NCI-H1105 (cell line): Measurements from ENCODE around the gene FSD1.
"Not testable (repeated sequence)": the region's sequence is repeated elsewhere in the genome, so short reads cannot be mapped to it uniquely, and the experiment has no call there.

ENCODE experiments used
- DNase-seq: peaks from one replicate; lab custom pipeline; 2025; lab: John Stamatoyannopoulos, UW

Gene FSD1

DNA sequence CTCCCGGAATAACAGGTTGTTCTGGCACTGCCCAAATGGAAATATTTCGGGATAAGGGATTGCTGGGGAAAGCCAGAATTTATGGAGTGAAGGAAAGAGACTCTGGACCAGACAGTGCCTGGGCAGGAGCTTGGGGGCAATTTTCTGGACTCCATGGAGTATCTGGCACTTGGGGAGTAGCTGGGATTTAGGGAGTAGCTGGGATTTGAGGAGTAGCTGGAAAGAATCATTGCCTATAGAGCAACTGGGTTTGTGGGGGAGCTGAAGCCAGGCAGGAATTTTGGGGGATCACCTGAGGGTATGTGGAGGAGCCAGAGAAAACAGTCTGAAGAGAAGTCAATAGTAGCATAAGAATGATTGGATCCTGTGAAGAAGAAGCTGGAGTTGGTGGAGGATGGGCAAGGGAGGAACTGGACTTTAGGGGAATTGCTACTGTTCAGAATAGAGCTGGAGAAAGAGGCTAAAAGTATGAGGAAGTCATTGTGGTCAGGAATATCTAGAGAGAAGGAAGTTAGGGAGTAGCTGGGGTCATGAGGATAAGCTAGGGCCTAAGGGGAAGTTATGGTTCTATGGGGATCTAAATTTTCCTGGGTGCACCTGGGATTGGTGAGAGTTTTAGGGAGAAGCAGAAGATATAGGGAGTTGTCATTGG lies 14.8 kb downstream of the FSD1 start:
- DNase-seq: no peak

DNA sequence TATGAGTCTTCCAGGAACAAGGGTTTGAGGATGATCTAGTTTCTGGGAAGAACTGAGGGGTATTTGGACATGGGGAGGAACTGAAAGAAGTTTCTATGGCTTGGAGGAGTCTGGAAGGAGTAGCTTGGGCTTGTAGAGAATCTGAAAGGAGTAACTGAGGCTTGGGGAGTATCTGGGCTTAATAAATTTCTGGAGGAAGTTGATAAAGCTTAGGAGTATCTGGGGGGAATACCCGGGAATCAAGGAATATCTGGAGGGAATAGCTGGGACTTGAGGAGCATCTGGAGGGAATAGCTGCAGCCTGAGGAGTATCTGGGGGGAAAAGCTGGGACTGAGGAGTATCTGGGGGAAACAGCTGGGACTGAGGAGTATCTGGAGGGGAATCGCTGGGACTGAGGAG lies 16.0 kb downstream of the FSD1 start:
- no peak for DNase-seq

DNA sequence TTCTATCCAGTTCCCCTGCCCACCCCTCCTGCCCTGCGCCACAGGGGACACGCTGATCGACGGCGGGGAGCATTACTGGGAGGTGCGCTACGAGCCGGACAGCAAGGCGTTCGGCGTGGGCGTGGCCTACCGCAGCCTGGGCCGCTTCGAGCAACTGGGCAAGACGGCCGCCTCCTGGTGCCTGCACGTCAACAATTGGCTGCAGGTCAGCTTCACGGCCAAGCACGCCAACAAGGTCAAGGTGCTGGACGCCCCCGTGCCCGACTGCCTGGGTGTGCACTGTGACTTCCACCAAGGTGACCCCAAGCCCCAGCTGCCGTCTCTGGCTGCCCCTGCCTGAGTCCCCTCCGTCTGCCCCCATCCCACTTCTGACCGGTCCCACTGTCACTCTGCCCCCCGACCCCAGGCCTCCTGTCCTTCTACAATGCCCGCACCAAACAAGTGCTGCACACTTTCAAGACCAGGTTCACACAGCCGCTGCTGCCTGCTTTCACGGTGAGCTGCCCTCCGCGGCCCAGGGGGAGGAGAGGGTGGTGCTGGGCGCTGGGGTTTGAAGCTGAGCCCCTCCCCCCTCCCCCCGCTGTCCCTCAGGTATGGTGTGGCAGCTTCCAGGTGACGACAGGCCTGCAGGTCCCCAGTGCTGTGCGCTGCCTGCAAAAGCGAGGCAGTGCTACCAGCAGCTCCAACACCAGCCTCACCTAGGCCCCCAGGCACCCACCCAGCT lies 18.7 kb downstream of the FSD1 start:
- no peak for DNase-seq

DNA sequence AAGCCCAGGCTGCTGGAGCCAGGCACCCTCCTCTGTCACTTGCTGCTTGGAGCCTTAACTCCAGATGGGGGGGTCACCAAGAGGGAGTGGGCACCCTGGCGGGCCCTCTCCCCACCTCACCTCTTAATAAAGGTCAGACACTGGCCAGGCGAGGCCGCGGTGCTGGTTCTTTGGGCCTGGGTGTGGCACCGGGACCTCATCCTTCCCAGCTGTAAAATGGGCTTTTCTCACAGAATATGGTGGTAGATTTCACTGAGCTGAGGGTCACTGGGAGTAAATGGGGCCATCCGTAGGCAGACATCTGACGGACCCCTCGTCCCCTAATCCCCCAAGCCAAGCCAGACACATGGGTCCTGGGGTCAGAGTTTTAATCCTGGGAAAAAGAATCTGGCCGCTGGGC lies 19.3 kb downstream of the FSD1 start:
- DNase-seq: no peak

DNA sequence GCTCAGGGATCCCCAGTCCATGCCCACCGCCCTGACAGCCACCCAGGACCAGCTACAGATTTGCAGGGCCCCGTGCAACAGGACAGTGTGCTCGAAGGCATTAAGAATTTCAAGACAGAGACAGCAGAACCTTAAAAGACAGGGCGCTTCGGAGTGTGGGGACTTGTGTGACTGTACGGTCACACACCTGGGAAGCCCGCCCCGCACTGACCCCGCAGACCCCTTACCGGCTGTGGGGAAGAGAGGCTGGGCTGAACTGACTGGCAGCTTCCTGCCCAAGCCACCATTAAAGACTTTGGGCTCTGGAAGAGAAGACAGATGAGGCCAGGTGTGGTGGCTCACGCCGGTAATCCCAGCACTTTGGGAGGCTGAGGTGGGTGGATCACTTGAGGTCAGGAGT lies 19.8 kb downstream of the FSD1 start:
- DNase-seq: no peak

DNA sequence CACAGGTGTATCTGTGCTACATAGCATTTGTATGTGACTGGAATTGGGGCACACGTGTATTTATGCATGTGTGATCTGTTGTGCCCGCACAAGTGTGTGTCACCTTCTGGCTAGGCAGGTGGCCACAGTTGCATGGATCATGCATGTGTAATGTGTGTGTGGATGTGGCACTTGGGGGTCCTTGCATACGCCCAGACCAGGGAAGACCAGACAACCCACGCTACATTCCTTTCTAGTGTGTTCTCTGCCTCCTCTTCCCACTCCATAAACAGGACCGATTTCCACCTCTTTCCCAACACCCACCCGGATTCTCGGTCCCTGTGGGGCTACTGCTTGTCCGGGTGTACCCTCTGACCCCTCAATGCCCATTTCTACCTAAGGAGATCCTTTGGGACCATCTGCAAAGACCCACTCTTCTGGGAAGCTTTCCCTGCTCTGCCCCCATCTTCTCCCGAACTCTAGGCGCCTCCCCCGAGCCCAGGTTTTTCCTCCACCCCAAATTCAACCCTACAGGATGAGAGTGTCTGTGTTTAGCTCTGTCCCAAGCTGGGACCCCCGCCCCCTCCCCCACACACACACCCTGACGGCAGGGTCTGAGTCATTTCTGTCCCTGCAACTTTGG lies 21.9 kb downstream of the FSD1 start:
- no peak for DNase-seq

DNA sequence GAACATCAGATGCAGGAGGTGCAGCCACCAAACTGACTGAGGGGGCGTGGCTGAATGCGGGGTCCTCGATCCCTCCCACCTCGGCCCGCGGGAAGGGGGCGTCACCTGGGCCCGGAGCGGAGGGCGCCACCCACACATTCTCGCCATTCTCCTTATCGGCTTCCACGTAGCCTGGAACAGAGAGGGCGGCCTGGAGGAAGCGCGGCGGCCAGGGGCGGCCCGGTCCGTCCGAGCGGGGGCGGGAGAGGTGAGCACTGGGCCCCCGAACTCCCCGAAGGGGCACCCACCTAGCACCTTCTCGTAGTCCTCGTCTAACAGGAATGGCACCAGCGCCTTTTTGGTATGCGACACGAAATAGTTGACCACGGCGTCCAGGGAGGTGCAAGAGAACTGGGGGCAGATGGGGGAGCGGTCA lies 22.4 kb downstream of the FSD1 start:
- no peak for DNase-seq

DNA sequence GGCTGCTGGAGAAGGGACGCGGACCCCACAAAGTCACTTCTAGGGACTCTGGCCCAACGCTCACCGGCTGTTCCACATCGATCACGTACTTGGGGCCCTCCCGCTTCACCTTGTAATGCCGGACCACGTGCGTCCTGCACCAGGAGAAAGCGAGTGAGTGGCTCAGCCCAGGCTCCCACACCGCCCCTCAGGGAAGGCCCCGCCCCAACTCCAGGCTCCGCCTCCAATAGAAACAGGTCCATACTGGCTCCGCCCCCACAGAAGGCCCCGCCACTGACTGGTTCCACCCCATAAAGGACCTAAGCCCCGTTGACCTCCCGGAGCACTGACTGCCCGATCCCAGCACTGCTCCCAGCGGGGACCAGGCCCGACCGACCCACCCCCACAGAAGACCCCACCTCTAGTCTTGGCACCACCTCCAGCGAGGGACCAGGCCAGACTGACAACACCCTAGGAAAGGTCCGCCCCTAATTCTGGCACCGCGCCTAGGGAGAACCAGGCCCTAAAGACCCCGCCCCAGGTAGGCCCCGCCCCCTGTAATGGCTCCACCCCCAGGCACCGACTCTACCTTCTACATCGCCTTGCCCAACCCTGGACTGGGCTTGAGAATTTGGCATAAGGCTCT lies 23.0 kb downstream of the FSD1 start:
- DNase-seq: no peak

DNA sequence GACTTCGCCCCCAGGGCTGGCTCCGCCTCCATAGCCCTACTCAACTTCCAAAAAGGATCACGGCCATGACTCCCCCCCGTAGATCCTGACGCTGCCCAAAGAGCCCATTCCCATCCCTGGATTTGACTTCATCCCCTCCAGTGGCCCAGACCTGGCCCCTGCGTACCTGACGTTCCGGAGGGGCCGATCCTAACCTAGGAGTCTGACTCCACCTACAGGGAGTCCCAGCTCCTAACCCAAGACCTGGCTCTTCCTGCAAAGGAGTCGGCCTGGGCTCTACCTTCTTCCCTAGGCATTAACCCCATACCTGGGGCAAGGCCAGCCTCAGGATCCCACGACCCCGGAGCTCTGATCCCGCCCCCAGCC lies 23.5 kb downstream of the FSD1 start:
- DNase-seq: no peak

DNA sequence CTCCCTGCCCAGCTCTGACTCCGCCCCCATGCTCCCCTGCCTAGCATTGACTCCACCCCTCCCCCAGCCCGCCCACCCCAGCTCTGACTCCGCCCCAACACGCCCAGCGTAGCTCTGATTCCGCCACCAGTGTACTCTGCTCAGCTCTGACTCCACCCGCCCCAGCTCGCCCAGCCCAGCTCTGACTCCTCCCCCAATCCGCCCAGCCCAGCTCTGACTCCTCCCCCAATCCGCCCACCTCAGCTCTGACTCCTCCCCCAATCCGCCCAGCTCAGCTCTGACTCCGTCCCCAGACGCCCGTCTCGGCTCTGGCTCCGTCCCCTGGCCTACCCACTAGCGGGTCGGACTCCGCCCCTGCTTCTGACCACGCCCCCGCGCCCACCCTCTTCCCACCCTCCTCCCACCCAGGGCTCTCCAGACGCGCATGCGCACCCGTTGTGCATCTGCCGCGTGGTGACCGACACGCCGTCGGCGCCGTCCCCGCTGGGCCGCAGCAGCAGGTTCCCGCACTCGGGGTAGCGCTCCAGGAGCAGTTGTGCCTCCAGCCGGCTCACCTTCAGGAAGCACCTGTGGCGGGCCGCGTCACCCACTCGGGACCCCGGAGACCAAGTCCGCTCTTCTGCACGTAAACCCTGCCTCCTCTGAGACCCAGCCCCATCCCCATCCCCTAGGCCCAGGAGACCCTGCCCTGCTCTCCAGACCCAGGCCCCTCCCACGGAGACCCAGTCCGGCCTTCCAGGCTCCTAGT lies 24.0 kb downstream of the FSD1 start:
- DNase-seq: no peak

DNA sequence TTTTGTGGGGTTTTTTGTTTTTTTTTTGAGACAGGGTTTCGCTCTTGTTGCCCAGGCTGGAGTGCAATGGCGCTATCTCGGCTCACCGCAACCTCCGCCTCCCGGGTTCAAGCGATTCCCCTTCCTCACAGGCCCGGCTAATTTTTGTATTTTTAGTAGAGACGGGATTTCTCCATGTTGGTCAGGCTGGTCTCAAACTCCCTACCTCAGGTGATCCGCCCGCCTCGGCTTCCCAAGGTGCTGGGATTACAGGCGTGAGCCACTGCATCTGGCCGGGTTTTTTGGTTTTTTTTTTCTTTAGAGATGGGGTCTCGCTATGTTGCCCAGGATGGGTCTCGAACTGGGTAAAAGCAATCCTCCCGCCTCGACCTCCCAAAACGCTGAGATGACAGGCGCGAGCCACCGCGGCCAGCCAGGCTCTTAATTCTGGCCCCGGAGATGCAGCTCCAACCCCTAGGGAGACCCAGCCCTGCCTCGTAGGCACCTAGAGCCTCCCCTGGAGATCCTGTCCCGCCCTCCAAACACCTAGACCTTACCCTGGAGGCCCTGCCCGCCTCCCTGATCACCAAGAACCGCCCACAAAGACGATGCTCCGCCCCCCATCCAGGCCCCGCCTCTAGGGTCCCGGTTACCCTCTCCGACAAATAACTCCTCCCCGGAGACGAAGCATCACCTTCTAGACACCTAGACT lies 24.7 kb downstream of the FSD1 start:
- not testable (repeated sequence) for DNase-seq

DNA sequence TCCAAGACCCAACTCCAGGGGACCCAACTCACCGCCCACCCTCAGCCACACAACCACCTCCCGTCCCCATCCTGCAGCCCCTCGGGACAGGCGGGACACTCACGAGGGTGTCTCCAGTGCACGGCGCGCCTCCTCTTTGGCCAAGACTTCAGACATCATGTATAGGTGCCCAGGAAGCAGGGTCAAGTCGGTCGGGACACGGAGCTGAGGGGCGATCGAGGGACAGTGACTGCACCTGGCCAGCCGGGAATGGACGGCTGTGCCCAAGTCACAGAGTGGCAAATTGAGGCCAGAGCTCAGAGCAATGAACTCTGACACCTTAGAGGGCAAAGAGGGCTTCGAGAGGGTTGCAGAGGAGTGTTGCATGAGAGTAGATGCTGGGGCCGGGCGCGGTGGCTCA lies 25.5 kb downstream of the FSD1 start:
- no peak for DNase-seq

DNA sequence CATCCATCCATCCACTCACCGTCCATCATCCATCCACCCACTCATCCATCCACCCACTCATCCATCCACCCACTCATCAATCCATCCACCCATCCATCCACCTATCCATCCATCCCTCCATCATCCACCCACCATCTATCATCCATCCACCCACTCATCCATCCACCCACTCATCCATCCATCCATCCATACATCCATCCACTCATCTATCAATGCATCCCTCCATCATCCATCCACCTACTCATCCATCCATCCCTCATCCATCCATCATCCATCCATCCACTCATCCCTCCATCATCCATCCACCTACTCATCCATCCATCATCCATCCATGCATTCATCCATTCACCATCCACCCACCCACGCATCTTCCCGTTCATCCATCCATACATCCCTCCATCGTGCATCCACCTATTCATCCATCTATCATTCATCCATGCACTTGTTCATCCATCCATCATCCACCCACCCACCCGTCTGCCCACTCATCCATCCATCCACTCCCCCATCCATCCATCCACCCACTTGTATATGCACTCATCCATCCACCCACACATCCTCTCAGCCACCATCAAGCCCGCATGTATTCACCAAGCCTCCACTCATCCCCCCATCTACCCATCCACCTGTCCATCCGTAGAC lies 30.7 kb downstream of the FSD1 start:
- no peak for DNase-seq

DNA sequence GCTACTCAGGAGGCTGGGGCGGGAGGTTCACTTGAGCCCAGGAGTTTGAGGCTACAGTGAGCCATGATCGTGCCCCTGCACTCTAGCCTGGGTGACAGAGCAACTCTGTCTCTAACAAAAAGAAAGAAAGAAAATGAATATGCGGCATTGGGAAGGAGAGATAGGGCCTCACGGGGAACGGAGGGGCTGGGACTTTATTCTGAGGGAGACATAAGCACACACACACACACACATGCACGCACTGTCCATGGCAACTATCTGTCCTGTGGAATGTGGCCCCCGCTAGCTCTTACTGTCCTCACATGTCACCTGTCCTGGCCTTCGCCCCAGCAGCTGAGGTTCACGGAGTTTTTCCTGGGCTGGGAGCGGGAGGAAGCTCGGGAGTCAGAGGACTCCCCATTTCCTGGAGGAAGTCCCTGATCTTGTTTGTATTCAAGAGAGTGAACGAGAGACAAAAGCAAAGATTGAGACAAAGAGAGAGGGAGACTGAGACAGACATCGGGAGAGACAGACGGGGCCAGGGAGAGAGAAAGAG lies 33.6 kb downstream of the FSD1 start:
- no peak for DNase-seq

DNA sequence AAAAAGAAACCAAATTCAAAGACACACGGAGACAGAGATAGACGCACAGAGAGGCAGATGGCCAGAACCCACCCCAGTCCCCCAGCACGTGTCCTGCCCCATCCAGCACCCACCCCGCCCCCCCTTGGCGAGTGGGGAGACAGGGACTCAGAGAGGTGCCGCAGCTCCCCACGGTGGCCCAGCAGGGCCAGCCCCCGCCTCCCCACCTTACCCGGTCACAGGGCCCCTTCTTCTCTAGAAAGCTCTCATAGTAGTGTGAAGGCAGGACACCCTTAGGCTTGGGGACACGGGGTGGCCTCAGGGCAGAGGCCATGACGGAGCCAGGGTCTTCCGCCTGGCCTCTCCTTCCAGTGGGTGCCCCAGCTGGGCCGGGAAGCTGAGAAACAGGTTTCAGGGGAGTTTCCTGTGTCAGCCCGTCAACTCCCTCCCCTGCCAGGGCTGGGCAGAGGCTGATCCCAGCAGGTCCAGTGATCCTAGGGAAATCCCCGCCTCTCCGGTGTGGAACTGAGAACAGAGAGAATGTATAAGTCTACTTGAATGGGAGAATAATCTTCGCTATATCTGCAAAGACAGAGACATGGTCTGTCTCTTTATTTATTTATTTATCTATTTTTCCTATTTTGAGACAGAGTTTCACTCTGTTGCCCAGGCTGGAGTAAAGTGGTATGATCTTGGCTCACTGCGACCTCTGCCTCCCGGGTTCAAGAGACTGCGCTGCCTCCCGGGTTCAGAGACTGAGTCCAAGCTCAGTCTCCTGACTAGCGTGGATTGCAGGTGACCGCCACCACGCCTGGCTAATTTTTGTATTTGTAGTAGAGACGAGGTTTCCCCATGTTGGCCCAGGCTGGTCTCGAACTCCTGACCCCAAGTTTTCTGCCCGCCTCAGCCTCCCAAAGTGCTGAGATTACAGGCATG lies 34.3 kb downstream of the FSD1 start, which contains the start of gene STAP2:
Gene STAP2 (minus strand): TSS at position 387 of the 915 bp plus-strand sequence. CDS start 74 bp downstream, at position 313.
- DNase-seq: no peak

DNA sequence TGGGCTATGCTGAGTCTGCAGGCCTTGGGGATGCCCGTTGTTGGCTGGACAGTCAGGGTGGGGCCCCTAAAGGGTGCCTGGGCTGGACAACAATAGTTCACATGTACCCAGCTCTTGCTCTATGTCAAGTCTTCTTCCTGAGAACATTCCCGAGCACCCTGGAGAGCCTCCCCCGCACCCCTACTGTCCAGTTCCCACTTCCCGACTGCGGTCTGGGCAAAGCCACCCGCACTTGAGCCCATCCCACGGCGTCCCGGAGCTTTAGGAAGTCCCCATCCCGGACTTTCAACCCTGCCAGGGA lies 37.9 kb downstream of the FSD1 start:
- no peak for DNase-seq

DNA sequence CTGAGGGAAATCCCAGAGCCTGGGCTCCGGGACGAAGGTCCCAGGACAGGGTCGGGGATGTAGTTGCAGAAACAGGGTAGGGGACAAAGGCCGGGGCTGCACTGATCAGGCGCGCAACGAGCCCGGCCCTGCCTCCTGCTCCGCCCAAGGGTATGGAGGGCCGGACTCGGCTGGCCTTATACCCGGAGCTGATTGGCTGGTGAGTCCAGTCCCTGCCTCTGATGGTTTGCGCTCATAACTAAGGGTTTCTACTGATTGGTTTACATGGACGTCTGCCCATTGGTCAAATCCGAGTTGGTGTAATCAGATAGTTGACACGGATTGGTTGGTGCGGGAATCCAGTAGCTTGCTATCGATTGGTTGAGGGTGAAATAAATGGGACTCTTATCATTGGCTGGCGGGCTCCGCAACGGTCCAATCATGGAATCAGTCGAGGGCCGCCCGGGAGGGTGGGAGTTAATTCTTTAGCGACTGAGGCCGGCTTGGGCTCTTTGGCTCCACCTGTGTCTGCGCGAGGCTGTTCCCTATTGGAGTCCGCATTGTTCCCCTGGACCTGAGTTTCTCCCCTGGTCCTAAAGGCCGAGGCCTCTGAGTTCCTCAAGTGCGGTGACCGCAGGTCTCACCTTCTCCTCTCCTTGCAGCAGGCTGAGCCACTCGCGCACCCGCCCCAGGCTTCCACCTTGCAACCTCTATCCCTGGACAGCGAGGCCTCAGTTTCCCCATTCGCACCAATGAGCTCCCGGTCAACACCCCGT lies 38.4 kb downstream of the FSD1 start:
- DNase-seq: peak; percentile 99

DNA sequence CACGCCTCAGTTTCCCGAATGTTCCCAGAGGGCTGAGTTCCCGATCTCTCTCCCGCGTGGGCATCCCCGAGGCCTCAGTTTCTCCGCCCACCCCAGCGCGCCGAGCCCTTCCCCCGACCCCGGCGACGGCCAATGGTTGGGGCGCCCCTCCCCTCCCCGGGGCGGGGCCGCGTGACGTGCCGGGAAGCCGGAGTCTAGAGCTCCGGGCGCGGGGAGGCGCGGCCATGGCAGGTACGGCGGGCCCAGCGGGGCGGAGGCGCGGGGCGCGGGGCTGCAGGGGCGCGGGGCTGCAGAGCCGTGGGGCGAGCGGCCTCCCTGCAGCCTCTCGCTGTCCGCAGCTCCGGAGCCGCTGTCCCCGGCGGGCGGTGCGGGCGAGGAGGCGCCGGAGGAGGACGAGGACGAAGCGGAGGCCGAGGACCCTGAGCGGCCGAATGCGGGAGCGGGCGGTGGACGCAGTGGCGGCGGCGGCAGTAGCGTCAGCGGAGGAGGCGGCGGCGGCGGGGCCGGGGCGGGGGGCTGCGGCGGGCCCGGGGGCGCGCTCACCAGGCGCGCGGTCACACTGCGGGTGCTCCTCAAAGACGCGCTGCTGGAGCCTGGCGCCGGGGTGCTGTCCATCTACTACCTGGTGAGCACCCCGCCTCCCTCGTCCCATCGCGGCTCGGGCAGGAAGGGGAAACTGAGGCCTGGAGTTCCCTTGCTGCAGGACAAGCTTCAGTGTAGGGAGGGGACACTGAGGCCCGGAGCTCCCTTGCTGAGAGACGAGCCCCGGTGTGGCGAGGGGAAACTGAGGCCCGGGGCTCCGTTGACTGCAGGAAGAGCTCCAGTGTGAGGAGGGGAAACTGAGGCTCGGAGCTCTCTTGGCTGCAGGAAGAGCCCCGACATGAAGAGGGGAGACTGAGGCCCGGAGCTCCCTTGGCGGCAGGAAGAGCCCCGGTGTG lies 39.2 kb downstream of the FSD1 start, which contains the start of gene MPND:
Gene MPND (plus strand): TSS at position 193 of the 938 bp plus-strand sequence. CDS start 32 bp downstream, at position 225.
- DNase-seq: peak; percentile 85
